GM18526 (cell line): Measurements from ENCODE around the gene SYNGR3.

Experiments used
- POLR2A ChIP-seq: IDR thresholded peaks from 3 replicates; pipeline ENCODE4 v1.6.1; 2011; ENCODE audit not compliant: insufficient read length; ENCODE audit errors: extremely low read depth

SYNGR3 gene

GRCh38 chr16:1983544-1984346, 6.0 kb upstream of the SYNGR3 start, which contains the start of gene GFER:
GFER (plus strand) TSS chr16:1984193; CDS start chr16:1984219, 26 bp downstream.
- TF ChIP-seq POLR2A, result peak; percentile 89

GRCh38 chr16:1984347-1985225, 5.2 kb upstream of the SYNGR3 start:
- no peak for TF ChIP-seq POLR2A

- no peak for TF ChIP-seq POLR2A
Measured at GRCh38 chr16:1985466-1986150, 4.2 kb upstream of the SYNGR3 start.

GRCh38 chr16:1987198-1987597, 2.6 kb upstream of the SYNGR3 start:
- TF ChIP-seq POLR2A, result no peak

GRCh38 chr16:1990101-1990350, 256 bp downstream of the SYNGR3 start:
- no peak for TF ChIP-seq POLR2A

GRCh38 chr16:1990351-1991134, 773 bp downstream of the SYNGR3 start:
- no peak for TF ChIP-seq POLR2A

GRCh38 chr16:1991135-1991551, 1.4 kb downstream of the SYNGR3 start:
- TF ChIP-seq POLR2A, result peak; percentile 51

- no peak for TF ChIP-seq POLR2A
Measured at GRCh38 chr16:1991588-1991947, 1.8 kb downstream of the SYNGR3 start.

- peak; percentile 68 for TF ChIP-seq POLR2A
Measured at GRCh38 chr16:1991948-1992703, 2.4 kb downstream of the SYNGR3 start.

GRCh38 chr16:1992704-1993317, 3.0 kb downstream of the SYNGR3 start:
- no peak for TF ChIP-seq POLR2A

- no peak for TF ChIP-seq POLR2A
Measured at GRCh38 chr16:1993731-1994131, 4.0 kb downstream of the SYNGR3 start.

DNA sequence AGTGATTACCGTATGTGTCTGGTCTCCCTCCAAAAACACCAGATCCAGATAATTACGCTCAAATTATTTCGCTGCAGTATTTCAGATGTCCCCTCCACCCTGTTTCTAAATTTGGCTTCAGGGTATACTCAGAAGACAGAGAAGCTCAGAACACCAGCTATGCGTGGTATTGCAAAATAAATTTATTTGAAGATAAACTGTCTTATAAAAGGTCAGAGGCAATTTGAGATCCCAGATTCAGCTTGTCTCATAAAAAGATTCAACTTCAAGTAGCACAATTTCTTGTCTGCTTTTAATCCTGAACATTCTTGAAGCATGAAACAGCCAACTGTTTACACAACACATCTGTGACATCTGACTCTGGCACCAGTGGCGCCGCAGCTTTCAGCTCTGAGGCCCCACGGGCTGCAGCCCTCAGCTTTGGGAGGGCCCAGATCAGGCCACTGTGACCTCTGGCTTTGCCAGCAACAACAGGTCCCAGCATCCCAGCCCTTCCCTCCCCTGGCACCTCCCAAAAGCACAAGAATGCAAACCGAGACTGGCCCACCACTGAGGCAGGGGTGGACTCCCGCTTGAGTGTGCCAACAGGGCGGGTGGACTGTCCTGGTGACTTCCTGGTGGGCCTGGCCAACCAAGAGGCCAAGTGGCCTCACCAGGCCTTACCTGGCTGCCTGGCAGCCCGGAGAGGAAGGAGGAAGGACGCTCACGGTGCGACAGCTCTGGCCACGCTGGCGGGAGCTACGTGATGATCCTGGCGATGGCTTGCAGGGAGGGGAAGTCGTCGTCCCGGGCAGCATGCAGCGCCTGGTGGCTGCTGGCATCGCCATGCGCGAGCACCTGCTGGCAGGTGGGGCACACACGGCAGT, 8.0 kb downstream of the SYNGR3 start:
- TF ChIP-seq POLR2A, result no peak

GRCh38 chr16:1998360-1998835, 8.6 kb downstream of the SYNGR3 start:
- TF ChIP-seq POLR2A, result no peak
